ENCODE results near the gene RALBP1.
"Not testable (repeated sequence)": the region's sequence is repeated elsewhere in the genome, so short reads cannot be mapped to it uniquely, and the experiment has no call there.

Gene RALBP1

DNA sequence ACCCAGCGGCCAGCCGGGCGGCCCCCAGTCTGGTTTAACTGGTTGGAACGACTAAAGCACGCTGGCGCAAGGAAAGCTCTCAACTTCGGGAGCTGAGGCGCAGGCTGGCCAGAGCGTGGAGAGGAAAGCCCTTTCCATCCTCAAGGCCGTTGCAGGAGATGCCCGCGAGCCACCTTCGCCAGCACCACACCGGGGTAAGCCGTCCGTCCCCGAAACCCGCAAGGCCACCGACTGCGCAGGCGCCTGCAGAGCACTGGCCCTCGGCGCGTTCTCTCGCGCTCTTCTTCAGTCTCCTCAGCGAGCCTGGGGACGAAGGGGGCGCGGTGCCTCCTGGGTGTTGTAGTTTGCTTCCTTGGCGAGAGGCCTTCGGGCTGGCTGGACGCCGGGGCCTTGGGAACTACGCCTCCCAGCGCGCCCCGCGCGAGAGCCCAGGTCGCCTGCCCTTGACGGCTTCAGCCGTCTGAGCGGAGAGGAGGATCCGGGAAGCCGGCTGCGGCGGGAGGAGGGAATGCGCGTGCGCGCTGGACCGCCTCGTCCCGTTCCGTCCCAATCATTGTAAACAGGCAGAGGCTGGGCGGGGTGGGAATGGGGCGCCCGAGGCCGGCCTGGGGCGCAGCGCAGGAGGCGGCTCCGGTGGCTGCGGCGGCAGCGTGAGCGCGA, at the start of gene RALBP1:
TSS of gene RALBP1 (plus strand) at position 531 of the 660 bp plus-strand sequence. CDS start 37,533 bp downstream, outside the sequence.
- DNase-seq: peak; percentile 98 to 100 (median 100)

DNA sequence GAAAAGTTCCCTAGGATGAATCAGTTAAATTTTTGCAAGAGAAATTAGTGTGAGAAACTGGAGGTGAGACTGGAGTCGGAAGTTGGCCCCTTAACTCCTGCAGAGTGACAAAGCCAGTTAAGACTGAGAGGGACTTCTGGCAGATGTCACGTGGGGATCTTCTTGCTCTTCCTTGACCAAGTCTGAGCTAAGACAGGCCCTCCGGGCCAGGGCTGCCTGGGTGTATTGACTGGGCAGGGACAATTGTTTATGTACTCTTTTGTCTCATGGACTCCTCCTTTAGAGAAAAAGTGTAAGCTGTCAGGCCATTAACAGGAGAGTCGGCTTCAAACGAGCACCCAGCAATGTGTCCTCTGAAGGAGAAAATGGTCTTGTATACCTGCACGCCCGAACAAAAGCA, 48.6 kb upstream of the RALBP1 start:
- DNase-seq: no peak

DNA sequence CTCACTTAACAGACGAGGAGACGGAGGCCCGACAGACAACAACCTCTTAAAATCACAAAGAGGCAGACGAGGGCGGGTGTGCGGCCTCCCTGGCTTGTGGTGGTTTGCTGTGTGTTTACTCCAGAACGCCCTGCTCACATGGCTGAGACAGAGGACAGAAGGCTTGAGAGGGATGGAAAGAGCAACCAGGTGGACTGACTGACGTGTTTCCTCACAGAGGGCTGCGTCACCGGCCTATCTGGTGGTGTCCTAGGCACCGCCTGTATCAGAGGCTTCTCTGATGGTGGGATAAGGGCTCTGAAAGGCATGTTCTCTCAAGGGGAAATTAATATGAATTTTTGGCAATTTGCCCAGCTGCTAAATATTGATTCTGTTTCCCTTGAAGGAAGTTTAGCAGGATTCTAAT, 47.0 kb upstream of the RALBP1 start:
- peak in 2 of 3 experiments; percentile 10 to 53 for DNase-seq

DNA sequence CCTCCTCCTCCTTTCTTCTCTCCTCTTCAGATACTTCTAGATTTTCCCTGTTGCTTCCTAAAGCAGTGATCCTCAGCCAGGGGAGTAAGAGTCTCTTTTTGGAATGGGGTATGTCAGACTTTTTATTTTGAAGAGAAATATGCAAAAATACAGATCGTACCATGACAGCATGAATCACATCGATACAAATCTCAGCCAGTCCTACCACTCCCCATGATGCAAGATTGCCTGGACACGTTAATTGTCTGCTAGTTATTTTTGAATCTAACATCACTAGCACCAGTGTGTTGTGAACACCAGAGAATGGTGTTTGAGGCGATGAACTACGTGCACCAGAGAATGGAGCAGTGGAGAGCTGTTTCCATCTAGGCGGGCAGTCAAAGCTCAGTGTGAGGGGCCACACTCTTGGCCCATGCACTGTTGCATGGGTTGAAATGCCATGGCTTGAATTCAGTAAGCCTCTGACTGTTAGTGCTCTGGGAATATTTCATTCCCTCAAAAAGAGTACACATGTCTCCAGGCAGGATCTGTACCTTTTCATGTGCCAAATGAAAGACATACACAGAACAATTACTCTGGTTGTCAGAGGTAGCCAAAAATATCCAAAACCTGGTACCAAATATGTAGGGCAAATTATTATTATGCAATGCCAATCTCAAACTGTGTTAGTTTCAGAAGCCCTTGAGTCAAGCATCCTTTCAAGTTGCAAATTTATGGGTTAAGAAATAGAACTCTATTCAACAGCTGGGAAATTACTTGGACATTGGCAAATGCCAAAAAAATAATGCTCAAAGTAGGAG, 46.3 kb upstream of the RALBP1 start:
- no peak for DNase-seq

DNA sequence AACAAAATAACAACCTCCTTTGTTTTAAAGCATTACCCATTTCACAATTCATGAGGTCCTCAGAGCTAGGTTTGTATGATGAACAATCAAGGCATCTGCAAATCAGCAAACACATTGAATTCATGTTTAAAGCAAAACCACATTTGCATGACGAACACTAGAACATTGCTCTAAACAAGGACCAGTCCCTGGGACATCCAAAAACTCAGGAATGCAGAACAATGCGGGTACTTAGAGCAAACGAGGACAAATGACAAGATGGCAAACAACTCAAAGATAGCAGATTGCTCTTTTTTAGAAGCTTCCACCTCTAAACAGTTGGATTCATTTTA, 45.7 kb upstream of the RALBP1 start:
- no peak for DNase-seq

DNA sequence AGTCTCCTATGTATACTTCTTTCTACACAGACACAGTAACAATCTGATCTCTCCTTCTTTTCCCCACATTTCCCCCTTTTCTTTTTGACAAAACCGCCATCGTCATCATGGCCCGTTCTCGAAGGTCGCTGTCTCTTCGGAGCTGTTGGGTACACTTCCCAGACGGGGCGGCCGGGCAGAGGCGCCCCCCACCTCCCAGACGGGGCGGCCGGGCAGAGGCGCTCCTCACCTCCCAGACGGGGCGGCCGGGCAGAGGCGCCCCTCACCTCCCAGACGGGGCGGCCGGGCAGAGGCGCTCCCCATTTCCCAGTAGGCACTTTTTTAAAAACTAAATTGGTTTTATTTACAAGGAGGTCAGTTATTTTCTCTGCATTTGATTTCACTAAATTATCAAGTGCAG, 45.0 kb upstream of the RALBP1 start:
- not testable (repeated sequence) for DNase-seq

DNA sequence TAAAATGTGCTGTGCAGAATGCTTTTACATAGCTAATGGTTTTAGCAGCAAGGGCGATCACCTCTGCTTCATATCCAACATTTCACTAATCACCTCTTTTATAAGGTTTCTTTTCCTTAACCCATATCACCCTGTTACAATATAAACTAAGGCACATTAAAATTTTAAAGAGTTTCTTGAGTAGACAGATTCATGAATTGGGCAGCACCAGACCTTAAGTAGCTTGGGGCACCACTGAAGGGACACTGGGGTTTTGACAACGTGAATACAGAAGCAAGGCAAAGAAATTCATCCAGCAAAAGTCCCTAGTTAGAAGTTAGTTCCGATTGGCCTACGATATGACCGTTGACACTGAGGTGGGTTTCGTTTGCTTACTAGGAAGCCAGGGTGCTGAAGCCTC, 44.0 kb upstream of the RALBP1 start:
- no peak for DNase-seq

DNA sequence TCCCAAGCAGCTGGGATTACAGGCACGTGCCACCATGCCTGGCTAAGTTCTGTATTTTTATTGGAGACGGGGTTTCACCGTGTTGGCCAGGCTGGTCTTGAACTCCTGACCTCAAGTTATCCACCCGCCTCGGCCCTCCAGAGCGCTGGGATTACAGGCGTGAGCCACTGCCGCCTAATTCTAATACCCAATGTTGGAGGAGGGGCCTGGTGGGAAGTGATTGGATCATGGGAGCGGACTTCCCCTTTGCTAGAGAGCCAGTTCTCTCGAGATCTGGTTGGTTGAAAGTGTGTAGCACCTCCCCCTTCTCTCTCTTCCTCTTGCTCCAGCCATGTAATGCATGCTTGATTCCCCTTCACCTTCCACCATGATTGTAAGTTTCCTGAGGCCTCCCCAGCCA, 42.2 kb upstream of the RALBP1 start:
- not testable (repeated sequence) for DNase-seq

DNA sequence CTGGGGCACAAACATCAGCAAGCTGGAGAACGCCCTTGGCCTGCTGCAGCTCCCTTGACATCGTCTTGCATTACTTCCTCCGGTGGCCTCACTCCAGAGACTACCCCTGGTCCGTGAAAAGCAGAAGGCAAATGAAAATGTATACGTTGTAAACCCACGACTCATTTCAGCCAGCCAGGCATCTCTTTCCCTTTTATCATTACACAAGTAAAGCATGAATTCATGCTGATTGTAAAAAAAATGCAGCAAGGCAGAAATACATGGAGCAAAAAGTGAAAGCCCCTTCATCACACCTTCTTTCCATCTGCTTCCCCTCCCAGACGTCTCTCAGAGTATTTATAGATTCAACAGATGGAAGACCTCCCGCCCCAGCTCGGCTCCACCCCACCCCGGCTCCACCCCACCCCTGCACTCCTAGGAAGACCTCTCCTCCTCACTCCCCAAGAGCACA, 41.6 kb upstream of the RALBP1 start:
- DNase-seq: no peak

DNA sequence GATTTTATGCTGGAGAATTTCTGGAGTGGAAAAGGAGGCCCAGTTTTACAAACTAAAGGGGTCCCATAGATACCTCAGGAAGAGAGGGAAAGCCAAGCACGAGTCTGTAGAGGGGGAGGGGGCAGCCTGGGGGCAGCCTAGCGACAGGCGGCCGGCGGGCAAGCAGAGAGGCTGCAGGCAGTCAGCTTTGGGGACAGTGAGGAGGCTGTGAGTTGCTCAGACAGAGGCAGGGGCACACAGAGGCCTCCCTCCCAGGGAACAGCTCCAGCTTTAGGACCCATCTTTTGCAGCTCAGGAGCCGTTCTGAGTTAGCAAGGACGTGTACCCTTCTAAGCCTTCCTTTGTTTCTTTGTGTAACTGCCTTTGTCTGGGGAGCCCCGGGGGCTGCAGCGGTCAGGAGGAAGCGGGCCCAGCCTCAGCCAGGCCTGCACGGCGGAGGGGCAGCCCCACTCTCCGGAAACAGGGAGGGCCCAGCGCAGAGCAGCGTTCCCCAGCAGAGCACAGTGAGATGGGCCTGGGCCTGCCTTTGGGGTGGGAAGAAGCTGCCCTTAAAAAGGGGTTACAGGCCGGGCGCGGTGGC, 41.1 kb upstream of the RALBP1 start:
- no peak for DNase-seq

DNA sequence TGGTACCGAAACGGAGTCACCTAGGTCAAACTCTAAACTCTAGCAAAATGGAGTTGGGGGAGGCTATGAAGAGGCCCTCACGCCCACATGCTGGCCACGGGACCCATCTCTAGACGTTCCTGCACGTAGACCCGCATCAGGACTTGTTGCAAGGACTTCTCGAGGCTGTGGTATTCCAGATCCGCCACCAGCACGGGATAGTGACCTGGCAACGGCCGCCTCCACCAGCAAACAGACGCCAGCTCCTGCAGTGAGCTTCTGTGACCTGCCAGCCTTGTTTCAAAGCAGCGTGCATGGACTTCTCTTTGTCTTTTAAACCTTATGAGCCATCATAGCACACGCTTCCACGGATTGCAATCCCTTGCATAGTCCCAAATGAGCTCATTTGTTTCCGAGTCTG, 40.3 kb upstream of the RALBP1 start:
- DNase-seq: no peak

DNA sequence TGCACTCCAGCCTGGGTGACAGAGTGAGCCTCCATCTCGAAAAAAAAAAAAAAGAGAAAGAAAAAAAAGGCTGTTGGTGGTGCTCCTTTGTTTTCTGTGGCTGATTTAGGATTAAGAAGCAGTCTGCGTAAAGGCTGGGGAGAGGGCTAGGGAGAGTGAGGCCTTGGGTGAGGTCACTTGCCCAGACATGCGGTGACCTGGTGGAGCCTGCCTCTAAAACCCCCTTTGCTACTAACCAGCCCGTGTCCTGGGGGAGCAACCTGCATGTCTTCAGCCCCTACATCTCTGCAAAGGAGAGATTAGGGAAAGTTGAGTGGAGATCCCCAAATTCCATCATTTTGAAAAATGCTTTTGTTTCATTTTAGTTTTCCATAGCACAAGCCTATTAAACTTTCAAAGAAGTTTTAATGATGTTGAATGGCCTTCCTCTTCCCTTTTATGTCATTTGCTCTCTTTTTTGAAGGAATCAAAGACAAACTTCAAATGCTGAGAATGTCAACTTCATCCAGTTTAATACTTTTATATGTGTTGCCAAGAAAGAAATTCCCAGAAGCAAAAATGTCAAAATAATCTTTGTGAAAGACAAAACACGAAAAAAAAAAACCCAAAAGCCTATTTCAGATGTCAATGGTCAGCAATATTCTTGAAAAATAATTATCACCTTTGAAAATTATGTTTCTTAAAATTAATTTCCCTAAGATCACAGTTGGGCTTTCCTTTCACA, 38.9 kb upstream of the RALBP1 start:
- no peak for DNase-seq

DNA sequence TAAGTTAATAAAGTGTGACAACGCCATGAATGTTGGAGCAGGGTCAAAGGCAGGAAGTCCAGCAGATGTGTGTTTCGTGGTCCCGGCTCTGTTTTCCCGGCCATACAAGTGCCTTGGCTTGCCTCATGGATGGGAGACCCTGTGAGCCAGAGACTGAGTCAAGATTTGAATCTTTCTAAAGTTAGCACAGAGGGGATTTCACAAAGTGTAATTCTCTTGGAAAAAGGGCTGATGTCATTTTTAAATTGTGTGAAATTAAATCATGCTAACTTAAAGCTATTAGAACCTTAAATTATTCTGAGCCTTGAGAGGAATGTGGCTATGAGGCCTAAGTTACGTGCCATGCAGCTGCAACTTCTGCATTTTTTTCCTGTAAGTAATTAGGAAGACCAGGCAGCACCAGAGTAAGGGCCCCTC, 38.3 kb upstream of the RALBP1 start:
- DNase-seq: no peak

DNA sequence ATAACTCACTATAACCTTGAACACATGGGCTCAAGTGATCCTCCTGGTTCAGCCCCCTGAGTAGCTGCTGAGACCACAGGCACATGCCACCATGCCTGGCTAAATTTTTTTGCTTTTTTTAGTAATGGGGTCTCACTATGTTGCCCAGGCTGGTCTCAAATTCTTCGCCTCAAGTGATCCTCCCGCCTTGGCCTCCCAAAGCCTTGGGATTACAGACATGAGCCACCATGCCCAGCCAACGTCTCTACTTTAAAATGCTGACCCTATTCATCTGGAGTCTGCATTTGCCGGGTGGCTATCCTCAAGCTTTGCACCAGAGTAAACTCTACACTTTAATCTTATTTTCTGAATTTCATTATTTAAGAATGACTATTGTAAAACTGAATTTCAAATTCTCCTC, 37.6 kb upstream of the RALBP1 start:
- no peak for DNase-seq

DNA sequence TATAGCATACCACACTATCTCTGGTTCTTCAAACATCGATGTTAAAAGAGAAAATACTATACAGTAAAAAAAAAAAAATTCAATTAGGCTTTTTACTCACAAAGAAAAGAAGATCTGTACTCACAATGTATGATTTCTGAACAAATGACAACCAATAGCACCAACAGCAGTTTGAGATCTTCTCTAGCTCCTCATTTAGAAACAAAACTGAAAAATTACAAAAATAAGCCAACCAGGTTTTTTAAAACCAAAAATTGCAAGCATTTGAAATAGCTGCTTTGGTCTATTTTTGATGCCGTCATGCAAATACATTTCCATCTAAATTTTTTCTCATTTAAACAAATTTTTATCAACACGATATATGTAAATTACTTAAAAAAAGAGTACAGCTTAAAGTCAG, 34.3 kb upstream of the RALBP1 start:
- DNase-seq: no peak

DNA sequence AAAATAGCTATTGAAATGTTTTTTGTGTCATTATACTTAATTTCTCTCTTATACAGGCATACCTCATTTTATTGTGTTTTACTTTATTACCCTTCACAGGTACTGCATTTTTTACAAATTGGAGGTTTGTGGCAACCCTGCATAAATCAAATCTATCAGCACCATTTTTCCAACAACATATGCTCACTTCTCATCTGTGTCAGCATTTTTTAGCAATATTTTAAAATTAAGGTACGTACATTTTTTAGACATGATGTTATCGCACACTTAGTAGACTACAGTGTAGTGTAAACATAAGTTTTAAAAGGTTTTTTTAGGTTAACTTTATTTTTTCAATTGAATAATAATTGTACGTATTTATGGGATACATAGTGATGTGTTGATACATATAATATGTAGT, 30.8 kb upstream of the RALBP1 start:
- no peak for DNase-seq

DNA sequence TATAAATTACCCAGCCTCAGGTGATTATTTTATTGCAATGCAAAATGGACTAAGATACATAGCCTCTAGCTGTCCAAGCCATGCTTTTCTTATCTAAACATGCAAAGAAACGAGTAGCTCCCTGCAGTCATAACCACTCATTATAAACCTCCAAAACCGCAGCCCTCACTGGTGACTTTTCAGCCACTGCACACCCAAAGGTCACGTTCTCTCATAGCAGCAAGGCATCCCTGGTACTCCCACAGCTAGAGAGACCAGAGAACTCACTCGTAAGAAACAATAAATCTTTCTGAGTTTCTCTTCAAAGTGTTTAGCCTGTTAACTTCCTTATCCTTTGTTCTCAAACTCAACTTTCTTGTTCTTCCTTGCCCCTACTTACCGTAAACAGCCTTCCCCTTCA, 28.5 kb upstream of the RALBP1 start:
- DNase-seq: no peak

DNA sequence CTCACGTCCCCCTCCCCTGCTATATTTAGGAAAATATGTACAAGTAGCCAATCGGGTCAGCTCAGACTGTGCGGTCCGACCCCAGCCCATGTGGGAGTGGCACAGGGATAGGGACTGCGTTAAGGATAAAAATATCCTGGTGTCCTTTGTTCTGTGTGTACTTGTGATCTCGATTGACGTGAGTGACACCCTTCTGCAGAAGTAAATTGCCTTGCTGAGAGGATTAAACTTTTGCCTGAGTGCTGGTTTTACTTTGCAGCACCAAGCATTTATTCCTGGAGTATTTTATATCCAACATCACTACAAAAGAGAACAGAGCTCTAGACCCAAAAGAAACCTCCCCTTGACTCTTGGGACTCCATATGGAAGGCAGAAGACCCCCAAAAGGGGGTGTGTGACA, 28.0 kb upstream of the RALBP1 start:
- DNase-seq: no peak

DNA sequence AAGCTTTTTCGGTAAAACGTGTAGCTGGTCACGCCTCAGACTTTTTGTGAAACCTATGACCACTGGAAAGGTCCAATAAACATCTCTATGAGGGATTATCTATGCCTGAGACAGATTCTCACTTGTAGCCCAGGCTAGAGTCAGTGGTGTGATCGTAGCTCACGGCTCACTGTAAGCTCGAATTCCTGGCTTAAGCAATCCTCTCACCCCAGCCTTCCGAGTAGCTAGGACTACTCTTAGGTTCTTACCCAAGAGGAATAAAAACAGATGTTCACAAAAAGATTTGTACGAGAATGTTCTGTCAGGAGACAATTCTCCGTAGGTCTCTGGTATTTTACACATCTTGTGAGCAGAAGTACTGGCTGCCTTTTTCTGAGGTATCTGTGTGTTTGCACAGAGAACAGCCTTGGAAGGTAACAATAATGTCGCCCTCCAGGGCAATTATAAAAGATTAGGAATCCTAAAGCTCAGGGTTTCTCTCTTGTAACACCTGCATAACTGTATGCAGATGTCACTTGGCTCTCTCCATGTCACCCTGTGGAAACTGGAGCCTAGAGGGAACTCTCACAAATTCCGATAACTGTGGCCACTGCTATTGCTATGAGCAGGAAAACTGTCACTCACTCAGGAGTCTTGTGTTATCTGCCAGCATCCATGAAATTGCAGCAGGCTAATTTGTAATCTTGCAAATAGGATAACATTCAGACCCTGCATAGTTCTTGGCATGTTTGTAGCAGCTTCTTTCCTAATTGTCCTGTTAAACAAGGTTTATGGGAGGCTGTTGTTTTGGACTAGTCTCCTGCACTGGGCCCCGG, 25.5 kb upstream of the RALBP1 start:
- DNase-seq: peak in 1 of 3 experiments; percentile 15

DNA sequence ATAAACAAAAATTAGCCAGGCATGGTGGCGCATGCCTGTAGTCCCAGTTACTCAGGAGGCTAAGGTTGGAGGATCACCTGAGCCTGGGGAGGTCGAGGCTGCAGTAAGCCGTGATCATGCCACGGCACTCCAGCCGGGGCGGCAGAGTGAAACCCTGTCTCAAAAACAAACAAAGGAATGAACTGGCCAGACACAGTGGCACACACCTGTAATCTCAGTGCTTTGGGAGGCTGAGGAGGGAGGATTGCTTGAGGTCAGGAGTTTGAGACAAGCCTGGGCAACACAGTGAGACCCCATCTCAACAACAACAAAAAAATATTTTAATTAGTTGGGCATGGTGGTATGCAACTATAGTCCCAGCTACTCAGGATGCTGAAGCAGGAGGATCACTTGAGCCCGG, 24.4 kb upstream of the RALBP1 start:
- not testable (repeated sequence) for DNase-seq

DNA sequence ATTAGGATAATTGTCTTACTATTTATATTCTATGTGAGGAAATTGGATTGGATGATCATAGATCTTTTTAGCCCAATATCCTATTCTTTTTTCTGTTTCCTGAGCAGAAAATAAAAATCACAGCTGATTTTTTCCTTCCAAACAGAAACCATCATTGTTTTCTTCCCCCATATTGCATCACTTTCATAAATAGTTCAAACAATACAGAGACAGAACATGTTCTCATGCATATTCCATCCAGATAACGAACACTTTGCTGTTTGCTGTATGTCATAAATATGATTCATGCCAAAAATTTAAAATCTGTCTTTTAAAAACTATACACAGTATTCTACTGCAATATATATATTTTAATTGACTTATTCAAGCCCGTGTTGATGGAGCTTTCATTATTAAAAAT, 22.0 kb upstream of the RALBP1 start:
- no peak for DNase-seq

DNA sequence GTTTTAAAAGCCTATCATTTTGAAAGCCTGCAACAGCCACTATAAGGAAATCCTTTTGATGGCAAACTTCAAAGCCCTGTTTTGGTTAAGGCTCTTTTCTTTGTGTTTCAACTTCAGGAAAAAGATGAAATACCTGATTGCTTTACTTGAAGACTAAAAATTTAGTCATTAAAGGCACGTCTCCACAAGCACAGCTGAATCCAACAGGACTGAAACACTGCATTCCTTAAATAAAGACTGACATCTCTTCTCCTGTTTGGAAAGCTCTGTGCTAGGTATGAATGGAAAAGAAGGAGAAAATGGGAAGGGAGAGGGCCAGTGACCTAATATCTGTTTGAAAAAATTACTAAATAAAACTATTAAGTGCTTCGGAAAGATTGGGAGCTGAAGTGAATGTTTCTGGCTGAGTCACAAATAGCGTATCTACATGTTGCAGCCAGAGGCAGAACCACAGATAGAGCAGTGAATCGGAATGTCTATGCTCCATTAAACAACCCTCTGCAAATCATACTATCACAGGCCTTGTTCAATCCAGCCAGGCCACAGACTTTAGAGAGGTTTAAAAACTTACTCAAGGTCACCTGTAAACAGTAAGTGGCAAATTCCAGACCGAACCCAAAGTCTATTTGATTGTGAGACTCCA, 21.1 kb upstream of the RALBP1 start:
- no peak for DNase-seq

All from NCI-H1417 (cell line).